WERI-Rb-1 (cell line): ENCODE data around the gene ANKRD1.

Experiments used
- DNase-seq: peaks from one replicate; pipeline ENCODE4 v3.0.0-alpha.2; 2020
- H3K27ac ChIP-seq: fragments of 250-450 bp; sonication (Bioruptor Pico); 2 replicates; pipeline ENCODE4 v1.5.1; 2020; ENCODE audit warnings: mild to moderate bottlenecking, moderate library complexity
- H3K27me3 ChIP-seq: fragments of 250-450 bp; sonication (Bioruptor Pico); 2 replicates; pipeline ENCODE4 v1.5.1; 2021; ENCODE audit warnings: mild to moderate bottlenecking, low read depth, moderate library complexity; ENCODE audit not compliant: insufficient read depth, severe bottlenecking
- H3K36me3 ChIP-seq: fragments of 250-450 bp; sonication (Bioruptor Pico); 2 replicates; pipeline ENCODE4 v1.5.1; 2020; ENCODE audit warnings: mild to moderate bottlenecking, moderate library complexity
- H3K4me3 ChIP-seq: 2 replicates; pipeline ENCODE4 v1.5.1; 2011; ENCODE audit warnings: low read depth, mild to moderate bottlenecking, control low read depth, low read length
- H3K9me3 ChIP-seq: fragments of 250-450 bp; sonication (Bioruptor Pico); 2 replicates; pipeline ENCODE4 v1.5.1; 2021; ENCODE audit warnings: mild to moderate bottlenecking, moderate library complexity; ENCODE audit not compliant: severe bottlenecking
- CTCF ChIP-seq: IDR thresholded peaks from 2 replicates; pipeline ENCODE4 v1.5.1; 2011; ENCODE audit warnings: low read depth, mild to moderate bottlenecking, control low read depth, inconsistent platforms, low read length

The ANKRD1 gene

GRCh38 chr10:90866050-90866598, 54.8 kb downstream of the ANKRD1 start:
- Histone ChIP-seq H3K27me3 (no peaks in the 10 kb centered on the region), H3K9me3 (no peaks in the 10 kb centered on the region), H3K27ac (no peak overlapping the region), H3K36me3 (no peaks in the 10 kb centered on the region), H3K4me3 (no peak overlapping the region)
- no peak for TF ChIP-seq CTCF
- no peak for DNase-seq

- no peak overlapping the region for H3K4me3 ChIP-seq
- no peak overlapping the region for H3K27ac ChIP-seq
- H3K9me3 ChIP-seq, result no peaks in the 10 kb centered on the region
- DNase-seq, result no peak
- no peaks in the 10 kb centered on the region for H3K27me3 ChIP-seq
- no peak for TF ChIP-seq CTCF
- no peaks in the 10 kb centered on the region for H3K36me3 ChIP-seq
These were observed 55.5 kb downstream of the ANKRD1 start for GRCh38 chr10:90865401-90865800.

- DNase-seq, result no peak
- peak; percentile 35; the same call in 1 of the 2 replicates for TF ChIP-seq CTCF
- Histone ChIP-seq H3K36me3 (no peaks in the 10 kb centered on the region), H3K9me3 (peaks cover 2% of the 10 kb centered on the region), H3K27me3 (no peaks in the 10 kb centered on the region), H3K4me3 (no peak overlapping the region), H3K27ac (no peak overlapping the region)
These were observed 57.9 kb downstream of the ANKRD1 start for GRCh38 chr10:90862908-90863514.
